Measurements from ENCODE around the gene B4GALNT4.

DNA sequence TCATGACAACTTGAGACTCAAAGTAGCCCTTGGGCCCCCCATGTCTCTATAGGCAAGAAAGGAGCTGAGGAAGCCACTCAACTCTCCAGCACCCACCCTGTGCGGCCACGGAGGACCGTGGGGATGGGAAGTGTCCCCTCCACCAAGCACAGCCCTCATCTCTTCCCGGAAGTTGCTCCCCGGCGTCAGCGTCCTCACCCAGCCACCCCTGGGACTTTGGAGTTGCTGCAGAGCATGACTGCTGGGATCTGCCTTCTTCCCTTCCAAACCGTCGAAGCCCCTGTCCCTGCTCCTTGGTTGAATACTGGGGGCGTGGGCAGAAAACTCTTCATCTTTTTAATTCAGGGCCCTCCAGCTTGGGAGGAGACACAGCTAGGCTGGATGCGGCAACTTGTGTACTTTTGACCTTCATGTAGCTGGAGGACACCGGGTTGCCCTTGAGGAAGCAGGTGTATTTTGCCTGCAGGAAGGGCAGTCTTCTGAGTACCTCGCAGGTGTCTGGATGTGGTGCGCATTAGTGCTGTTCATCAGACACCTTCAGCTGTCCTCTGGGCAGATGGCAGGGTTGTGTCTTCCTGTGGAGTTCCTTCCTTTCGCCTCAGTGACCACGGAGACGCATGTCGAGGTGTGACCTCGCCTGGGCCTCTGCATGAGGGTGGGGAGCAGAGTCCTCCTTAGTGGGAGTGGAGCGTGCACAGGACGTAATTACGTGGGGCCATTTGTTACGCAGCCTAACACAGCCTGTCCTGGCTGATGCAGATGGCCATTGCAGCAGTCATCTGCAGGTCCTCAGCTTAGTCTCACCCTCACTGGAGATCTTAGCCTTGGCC, 36.4 kb upstream of the B4GALNT4 start:
- TF ChIP-seq, protein P1, sequence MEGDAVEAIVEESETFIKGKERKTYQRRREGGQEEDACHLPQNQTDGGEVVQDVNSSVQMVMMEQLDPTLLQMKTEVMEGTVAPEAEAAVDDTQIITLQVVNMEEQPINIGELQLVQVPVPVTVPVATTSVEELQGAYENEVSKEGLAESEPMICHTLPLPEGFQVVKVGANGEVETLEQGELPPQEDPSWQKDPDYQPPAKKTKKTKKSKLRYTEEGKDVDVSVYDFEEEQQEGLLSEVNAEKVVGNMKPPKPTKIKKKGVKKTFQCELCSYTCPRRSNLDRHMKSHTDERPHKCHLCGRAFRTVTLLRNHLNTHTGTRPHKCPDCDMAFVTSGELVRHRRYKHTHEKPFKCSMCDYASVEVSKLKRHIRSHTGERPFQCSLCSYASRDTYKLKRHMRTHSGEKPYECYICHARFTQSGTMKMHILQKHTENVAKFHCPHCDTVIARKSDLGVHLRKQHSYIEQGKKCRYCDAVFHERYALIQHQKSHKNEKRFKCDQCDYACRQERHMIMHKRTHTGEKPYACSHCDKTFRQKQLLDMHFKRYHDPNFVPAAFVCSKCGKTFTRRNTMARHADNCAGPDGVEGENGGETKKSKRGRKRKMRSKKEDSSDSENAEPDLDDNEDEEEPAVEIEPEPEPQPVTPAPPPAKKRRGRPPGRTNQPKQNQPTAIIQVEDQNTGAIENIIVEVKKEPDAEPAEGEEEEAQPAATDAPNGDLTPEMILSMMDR (IDR thresholded peaks at IDR 0.05): no peak
- no peak for TF ChIP-seq EP300 (IDR thresholded peaks at IDR 0.05)
